ENCODE results near the gene THSD1.
"Not testable (repeated sequence)": the region's sequence is repeated elsewhere in the genome, so short reads cannot be mapped to it uniquely, and the experiment has no call there.

Gene THSD1

DNA sequence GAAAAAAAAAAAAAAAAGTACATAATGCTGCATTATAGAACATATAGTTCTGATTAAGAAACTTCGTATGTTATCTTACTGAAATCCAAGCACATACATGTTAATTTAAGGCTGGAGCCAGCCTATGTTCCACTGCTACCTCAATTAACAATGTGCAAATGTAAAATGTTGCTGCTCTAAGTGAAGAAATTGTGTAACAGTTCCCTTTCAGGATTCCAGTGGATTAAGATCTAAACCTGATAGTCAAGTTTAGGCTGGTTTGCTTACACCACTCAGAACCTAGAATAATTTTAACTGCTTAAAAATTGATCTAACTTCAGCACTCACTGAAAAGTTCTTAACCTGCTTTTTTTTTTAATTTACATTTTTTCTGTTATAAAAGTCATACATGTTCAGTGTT, 40.3 kb upstream of the THSD1 start:
- peaks cover 8% of the 10 kb centered on the region for H3K4me1 ChIP-seq (ENCODE audit: insufficient read depth, low read length)
- no peaks in the 10 kb centered on the region for H3K27me3 ChIP-seq (ENCODE audit: insufficient read depth, low read length)
- H3K9me3 ChIP-seq (ENCODE audit: low read length): no peaks in the 10 kb centered on the region
- H2AFZ ChIP-seq (ENCODE audit: low read depth, low read length): no peak overlapping the region
- no peak overlapping the region for H3K4me3 ChIP-seq (ENCODE audit: low read length)
- H3K36me3 ChIP-seq (ENCODE audit: insufficient read depth, low read length): peaks cover 12% of the 10 kb centered on the region

GRCh38 chr13:52432456-52432855, 26.5 kb upstream of the THSD1 start:
- Histone ChIP-seq H3K4me1 (ENCODE audit: insufficient read depth, low read length) (no peaks in the 10 kb centered on the region), H3K27me3 (ENCODE audit: insufficient read depth, low read length) (no peaks in the 10 kb centered on the region), H3K4me3 (ENCODE audit: low read length) (no peak overlapping the region), H3K36me3 (ENCODE audit: insufficient read depth, low read length) (peaks cover 57% of the 10 kb centered on the region), H2AFZ (ENCODE audit: low read depth, low read length) (no peak overlapping the region), H3K9me3 (ENCODE audit: low read length) (no peaks in the 10 kb centered on the region)

DNA sequence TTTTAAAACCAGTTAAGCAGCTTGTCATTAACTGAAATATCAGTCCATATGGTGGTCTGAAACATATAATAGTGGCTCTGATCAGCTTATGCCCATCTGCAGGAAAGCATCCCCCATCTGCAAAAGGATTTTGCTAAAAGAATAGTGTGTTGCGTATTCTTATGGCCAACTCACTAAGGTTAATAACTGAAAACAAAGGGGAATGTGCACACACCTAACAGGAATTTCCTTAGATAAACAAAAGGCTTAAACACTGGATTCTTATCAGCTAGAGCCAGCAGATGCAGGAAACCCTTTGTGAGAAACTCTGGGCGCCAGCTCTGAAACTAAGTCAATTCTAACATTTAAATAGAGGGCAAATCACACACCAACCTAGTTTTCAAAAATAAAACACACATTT, 22.3 kb upstream of the THSD1 start:
- Histone ChIP-seq H3K9me3 (ENCODE audit: low read length) (no peaks in the 10 kb centered on the region), H3K4me3 (ENCODE audit: low read length) (no peak overlapping the region), H2AFZ (ENCODE audit: low read depth, low read length) (no peak overlapping the region), H3K27me3 (ENCODE audit: insufficient read depth, low read length) (no peaks in the 10 kb centered on the region), H3K4me1 (ENCODE audit: insufficient read depth, low read length) (no peaks in the 10 kb centered on the region), H3K36me3 (ENCODE audit: insufficient read depth, low read length) (peaks cover 41% of the 10 kb centered on the region)

DNA sequence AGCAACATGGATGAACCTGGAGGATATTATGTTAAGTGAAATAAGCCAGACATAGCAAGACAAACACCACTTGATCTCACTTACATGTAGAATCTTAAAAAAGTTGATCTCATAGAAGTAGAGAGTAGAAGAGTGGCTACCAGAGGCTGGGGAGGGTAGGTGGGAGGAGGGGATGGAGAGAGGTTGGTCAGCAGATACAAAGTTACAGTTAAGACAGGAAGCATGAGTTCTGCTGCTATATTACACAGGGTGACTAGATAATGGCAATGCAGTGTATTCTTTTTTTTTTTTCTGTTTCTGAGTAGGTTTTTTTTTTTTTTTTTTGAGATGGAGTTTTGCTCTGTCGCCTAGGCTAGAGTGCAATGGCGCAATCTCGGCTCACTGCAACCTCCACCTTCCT, 15.2 kb upstream of the THSD1 start:
- Histone ChIP-seq H2AFZ (ENCODE audit: low read depth, low read length) (no peak overlapping the region), H3K9me3 (ENCODE audit: low read length) (no peaks in the 10 kb centered on the region), H3K4me3 (ENCODE audit: low read length) (no peak overlapping the region), H3K36me3 (ENCODE audit: insufficient read depth, low read length) (peaks cover 56% of the 10 kb centered on the region), H3K27me3 (ENCODE audit: insufficient read depth, low read length) (no peaks in the 10 kb centered on the region), H3K4me1 (ENCODE audit: insufficient read depth, low read length) (no peaks in the 10 kb centered on the region)

- no peaks in the 10 kb centered on the region for H3K27me3 ChIP-seq (ENCODE audit: insufficient read depth, low read length)
- H2AFZ ChIP-seq (ENCODE audit: low read depth, low read length): no peak overlapping the region
- H3K4me1 ChIP-seq (ENCODE audit: insufficient read depth, low read length): no peaks in the 10 kb centered on the region
- no peak overlapping the region for H3K4me3 ChIP-seq (ENCODE audit: low read length)
- H3K9me3 ChIP-seq (ENCODE audit: low read length): no peaks in the 10 kb centered on the region
- H3K36me3 ChIP-seq (ENCODE audit: insufficient read depth, low read length): peaks cover 64% of the 10 kb centered on the region
These were observed 13.1 kb upstream of the THSD1 start for GRCh38 chr13:52419080-52419479.

DNA sequence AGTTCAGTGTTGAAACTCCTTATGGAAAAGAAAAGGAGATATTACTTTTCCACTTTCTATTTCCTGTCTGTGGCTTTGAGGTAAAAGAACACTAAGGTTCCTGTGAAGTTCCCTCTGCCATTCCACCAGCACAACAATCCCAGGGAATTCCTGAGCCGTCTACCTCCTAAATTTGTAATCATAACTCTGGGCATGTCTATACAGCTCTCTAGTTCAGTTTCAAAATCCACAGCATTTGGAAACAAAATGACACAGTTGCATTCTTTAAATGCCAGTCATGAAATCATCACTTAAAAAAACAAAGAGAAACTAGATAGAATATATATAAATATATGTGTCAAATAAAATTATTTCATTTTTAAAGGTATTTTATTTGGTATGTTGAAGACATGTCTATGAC, 9.0 kb upstream of the THSD1 start:
- peaks cover 57% of the 10 kb centered on the region for H3K36me3 ChIP-seq (ENCODE audit: insufficient read depth, low read length)
- no peaks in the 10 kb centered on the region for H3K4me1 ChIP-seq (ENCODE audit: insufficient read depth, low read length)
- H3K4me3 ChIP-seq (ENCODE audit: low read length): no peak overlapping the region
- no peaks in the 10 kb centered on the region for H3K9me3 ChIP-seq (ENCODE audit: low read length)
- H2AFZ ChIP-seq (ENCODE audit: low read depth, low read length): no peak overlapping the region
- H3K27me3 ChIP-seq (ENCODE audit: insufficient read depth, low read length): no peaks in the 10 kb centered on the region

GRCh38 chr13:52414051-52414450, 8.1 kb upstream of the THSD1 start:
- H3K4me3 ChIP-seq (ENCODE audit: low read length): no peak overlapping the region
- H3K9me3 ChIP-seq (ENCODE audit: low read length): no peaks in the 10 kb centered on the region
- peaks cover 53% of the 10 kb centered on the region for H3K36me3 ChIP-seq (ENCODE audit: insufficient read depth, low read length)
- H3K27me3 ChIP-seq (ENCODE audit: insufficient read depth, low read length): no peaks in the 10 kb centered on the region
- no peak overlapping the region for H2AFZ ChIP-seq (ENCODE audit: low read depth, low read length)
- H3K4me1 ChIP-seq (ENCODE audit: insufficient read depth, low read length): no peaks in the 10 kb centered on the region

DNA sequence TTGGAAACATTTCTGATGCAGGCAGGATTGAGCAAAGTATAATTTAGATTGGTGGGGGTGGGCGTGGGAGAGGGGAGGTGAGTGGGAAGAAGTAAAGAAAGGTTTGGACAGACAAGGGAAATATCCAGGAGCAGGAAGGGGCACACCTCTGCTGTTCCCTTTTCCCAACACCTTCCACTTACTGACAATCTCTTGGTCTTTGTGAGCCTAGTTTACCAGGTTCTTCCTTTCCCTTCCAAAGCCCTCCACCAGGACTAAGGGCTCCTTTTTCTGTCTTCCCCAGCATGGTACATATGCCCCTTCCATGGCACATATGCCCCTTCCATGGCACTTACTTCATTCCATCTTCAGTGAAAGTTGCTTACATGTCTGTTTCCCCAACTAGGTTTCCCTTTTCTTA, 6.2 kb upstream of the THSD1 start:
- Histone ChIP-seq H3K4me3 (ENCODE audit: low read length) (no peak overlapping the region), H3K4me1 (ENCODE audit: insufficient read depth, low read length) (no peaks in the 10 kb centered on the region), H3K27me3 (ENCODE audit: insufficient read depth, low read length) (no peaks in the 10 kb centered on the region), H2AFZ (ENCODE audit: low read depth, low read length) (no peak overlapping the region), H3K36me3 (ENCODE audit: insufficient read depth, low read length) (peaks cover 45% of the 10 kb centered on the region), H3K9me3 (ENCODE audit: low read length) (no peaks in the 10 kb centered on the region)

- Histone ChIP-seq H3K4me3 (ENCODE audit: low read length) (no peak overlapping the region), H3K36me3 (ENCODE audit: insufficient read depth, low read length) (peaks cover 40% of the 10 kb centered on the region), H3K27me3 (ENCODE audit: insufficient read depth, low read length) (no peaks in the 10 kb centered on the region), H3K9me3 (ENCODE audit: low read length) (no peaks in the 10 kb centered on the region), H2AFZ (ENCODE audit: low read depth, low read length) (no peak overlapping the region), H3K4me1 (ENCODE audit: insufficient read depth, low read length) (no peaks in the 10 kb centered on the region)
These were observed 5.7 kb upstream of the THSD1 start for GRCh38 chr13:52411629-52412028.

- H3K4me3 ChIP-seq (ENCODE audit: low read length); H3K4me1 ChIP-seq (ENCODE audit: insufficient read depth, low read length); H3K9me3 ChIP-seq (ENCODE audit: low read length); H3K27me3 ChIP-seq (ENCODE audit: insufficient read depth, low read length); H2AFZ ChIP-seq (ENCODE audit: low read depth, low read length): not testable (repeated sequence)
- peaks cover 17% of the 10 kb centered on the region for H3K36me3 ChIP-seq (ENCODE audit: insufficient read depth, low read length)
These were observed 2.2 kb upstream of the THSD1 start for GRCh38 chr13:52408071-52408658.

- not testable (repeated sequence) for H3K27me3 ChIP-seq (ENCODE audit: insufficient read depth, low read length); H2AFZ ChIP-seq (ENCODE audit: low read depth, low read length); H3K4me3 ChIP-seq (ENCODE audit: low read length)
These were observed 1.5 kb upstream of the THSD1 start for GRCh38 chr13:52407436-52407835.

DNA sequence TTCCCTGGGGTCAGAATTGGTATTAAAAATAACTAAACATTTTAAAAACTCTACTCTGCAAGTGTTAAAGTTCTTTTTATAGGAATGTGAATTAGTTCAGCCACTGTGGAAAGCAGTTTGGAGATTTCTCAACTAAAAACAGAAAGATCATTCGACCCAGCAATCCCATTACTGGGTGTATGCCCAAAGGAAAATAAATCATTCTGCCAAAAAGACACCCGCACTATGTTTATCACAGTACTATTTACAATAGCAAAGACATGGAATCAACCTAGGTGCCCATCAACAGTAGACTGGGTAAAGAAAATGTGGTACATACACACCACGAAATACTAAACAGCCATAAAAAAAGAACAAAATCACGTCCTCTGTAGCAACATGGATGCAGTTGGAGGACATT, 657 bp upstream of the THSD1 start:
- H3K4me1 ChIP-seq (ENCODE audit: insufficient read depth, low read length): peaks cover 2% of the 10 kb centered on the region
- no peak overlapping the region for H2AFZ ChIP-seq (ENCODE audit: low read depth, low read length)
- H3K4me3 ChIP-seq (ENCODE audit: low read length): no peak overlapping the region
- H3K36me3 ChIP-seq (ENCODE audit: insufficient read depth, low read length): peaks cover 4% of the 10 kb centered on the region
- no peaks in the 10 kb centered on the region for H3K27me3 ChIP-seq (ENCODE audit: insufficient read depth, low read length)
- no peaks in the 10 kb centered on the region for H3K9me3 ChIP-seq (ENCODE audit: low read length)

More at GRCh38 chr13:52407436-52407835, 1.5 kb upstream of the THSD1 start:
- H3K9me3 ChIP-seq (ENCODE audit: low read length); H3K4me1 ChIP-seq (ENCODE audit: insufficient read depth, low read length); H3K36me3 ChIP-seq (ENCODE audit: insufficient read depth, low read length): not testable (repeated sequence)

DNA sequence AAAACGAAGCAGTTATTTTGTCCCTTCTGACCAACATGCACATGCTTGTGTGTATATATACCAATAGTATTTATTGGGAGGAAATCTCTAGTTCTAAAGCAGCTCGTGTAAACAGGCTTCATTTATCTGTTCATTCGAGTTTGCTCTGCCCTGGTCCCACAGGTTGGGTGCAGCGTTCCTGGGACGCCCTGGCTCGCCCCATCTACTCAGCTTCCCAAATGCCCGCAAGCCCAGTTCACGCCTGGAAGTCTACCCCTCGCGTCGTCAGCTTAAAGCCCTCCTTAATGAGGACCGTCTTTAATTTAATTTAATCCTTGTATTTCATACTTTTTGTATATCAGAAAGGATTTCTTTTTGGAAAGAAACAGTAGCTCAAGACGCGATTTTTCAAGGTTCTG, 604 bp downstream of the THSD1 start:
- Histone ChIP-seq H3K4me1 (ENCODE audit: insufficient read depth, low read length) (peaks cover 2% of the 10 kb centered on the region), H3K27me3 (ENCODE audit: insufficient read depth, low read length) (no peaks in the 10 kb centered on the region), H3K4me3 (ENCODE audit: low read length) (no peak overlapping the region), H2AFZ (ENCODE audit: low read depth, low read length) (no peak overlapping the region), H3K9me3 (ENCODE audit: low read length) (no peaks in the 10 kb centered on the region), H3K36me3 (ENCODE audit: insufficient read depth, low read length) (no peaks in the 10 kb centered on the region)

DNA sequence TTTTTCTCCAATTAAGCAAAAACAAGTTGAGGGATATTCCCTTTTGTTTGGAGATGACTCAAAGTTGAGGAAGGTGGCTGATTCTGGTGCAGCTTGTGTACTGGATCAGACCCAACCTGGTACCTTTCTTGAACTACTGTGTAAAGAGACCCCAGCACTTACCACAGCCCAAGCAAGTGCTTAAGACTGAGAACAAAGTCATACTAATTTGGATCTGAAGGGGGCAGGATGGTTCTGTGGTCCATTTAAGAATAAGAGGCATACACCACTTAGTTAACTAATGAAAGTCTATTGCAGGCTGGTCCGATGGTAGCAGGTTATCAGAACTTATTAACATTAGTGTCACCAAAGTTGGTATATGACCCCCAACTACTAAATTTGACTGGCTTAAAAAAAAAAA, 6.3 kb downstream of the THSD1 start:
- Histone ChIP-seq H3K27me3 (ENCODE audit: insufficient read depth, low read length) (no peaks in the 10 kb centered on the region), H3K4me3 (ENCODE audit: low read length) (no peak overlapping the region), H3K36me3 (ENCODE audit: insufficient read depth, low read length) (no peaks in the 10 kb centered on the region), H3K9me3 (ENCODE audit: low read length) (no peaks in the 10 kb centered on the region), H2AFZ (ENCODE audit: low read depth, low read length) (no peak overlapping the region), H3K4me1 (ENCODE audit: insufficient read depth, low read length) (no peaks in the 10 kb centered on the region)

All from neuron (in vitro differentiated cells).